ENCODE measurements around the gene LINGO3.
"Not testable (repeated sequence)": the region's sequence is repeated elsewhere in the genome, so short reads cannot be mapped to it uniquely, and the experiment has no call there.

Gene LINGO3

GRCh38 chr19:2308114-2308556, at the start of gene LINGO3:
Gene LINGO3 (minus strand): TSS chr19:2308154. CDS start chr19:2291776, 16,378 bp downstream.
- peak in 1 of 2 experiments; percentile 55 for DNase-seq

- no peak for DNase-seq
Measured at GRCh38 chr19:2356036-2356646, 48.2 kb upstream of the LINGO3 start.

- DNase-seq: no peak
Measured at GRCh38 chr19:2355168-2356035, 47.4 kb upstream of the LINGO3 start.

GRCh38 chr19:2354670-2355069, 46.7 kb upstream of the LINGO3 start:
- no peak for DNase-seq

GRCh38 chr19:2353887-2354592, 46.1 kb upstream of the LINGO3 start:
- no peak for DNase-seq

GRCh38 chr19:2353159-2353886, 45.4 kb upstream of the LINGO3 start:
- DNase-seq: no peak

- DNase-seq: no peak
Measured at GRCh38 chr19:2352121-2352520, 44.2 kb upstream of the LINGO3 start.

GRCh38 chr19:2351591-2351990, 43.6 kb upstream of the LINGO3 start:
- DNase-seq: no peak

GRCh38 chr19:2350656-2351055, 42.7 kb upstream of the LINGO3 start:
- no peak for DNase-seq

- DNase-seq: not testable (repeated sequence)
Measured at GRCh38 chr19:2349818-2350217, 41.9 kb upstream of the LINGO3 start.

GRCh38 chr19:2345794-2346663, 38.1 kb upstream of the LINGO3 start:
- DNase-seq: no peak

GRCh38 chr19:2345076-2345475, 37.1 kb upstream of the LINGO3 start:
- no peak for DNase-seq

- no peak for DNase-seq
Measured at GRCh38 chr19:2344381-2344870, 36.5 kb upstream of the LINGO3 start.

- DNase-seq: no peak
Measured at GRCh38 chr19:2343289-2343982, 35.5 kb upstream of the LINGO3 start.

- no peak for DNase-seq
Measured at GRCh38 chr19:2342656-2343288, 34.8 kb upstream of the LINGO3 start.

GRCh38 chr19:2341982-2342381, 34.0 kb upstream of the LINGO3 start:
- no peak for DNase-seq

- no peak for DNase-seq
Measured at GRCh38 chr19:2341244-2341751, 33.3 kb upstream of the LINGO3 start.

GRCh38 chr19:2340496-2341243, 32.7 kb upstream of the LINGO3 start:
- no peak for DNase-seq

- no peak for DNase-seq
Measured at GRCh38 chr19:2339644-2340310, 31.8 kb upstream of the LINGO3 start.
